Activated CD4-positive, alpha-beta T cell treated with anti-CD3 and anti-CD28 coated beads for 36 hours (primary cell): Measurements from ENCODE around the gene ARHGAP22. TPM values are rescaled to one million over a fixed set of nuclear protein-coding genes. Genes with fewer than 3 reads are reported as not detected.
A peak's percentile ranks its signal among the peaks of the same experiment; 100 is the strongest.
"Not testable (repeated sequence)": the region's sequence is repeated elsewhere in the genome, so short reads cannot be mapped to it uniquely, and the experiment has no call there.

Source experiments
- ATAC-seq: fragments of 200-7000 bp; cut with Tn5 transposase; one replicate; pipeline ENCODE4 v1.10.0; 2021; ENCODE audit warnings: mild to moderate bottlenecking, moderate library complexity
- CTCF ChIA-PET: fragments of 350-600 bp; sonication (Branson Sonifier 250); formaldehyde crosslinking; loops from one replicate; lab custom pipeline; 2021; ENCODE audit warnings: antibody characterized with exemption; lab: Charles Lee
- POLR2A ChIA-PET: fragments of 350-600 bp; sonication (Branson Sonifier 250); formaldehyde crosslinking; loops from one replicate; lab custom pipeline; 2021; ENCODE audit warnings: antibody characterized with exemption, inconsistent platforms; lab: Charles Lee
- DNase-seq: peaks from one replicate; pipeline ENCODE4 v3.0.0-alpha.2; 2020
- H3K27ac Mint-ChIP-seq: one replicate; pipeline ENCODE4 v1.8.0; 2021; ENCODE audit warnings: mixed read lengths
- H3K27me3 Mint-ChIP-seq: one replicate; pipeline ENCODE4 v1.8.0; 2021; ENCODE audit warnings: mixed read lengths
- H3K36me3 Mint-ChIP-seq: one replicate; pipeline ENCODE4 v1.8.0; 2021; ENCODE audit warnings: low read depth, mixed read lengths
- H3K4me1 Mint-ChIP-seq: one replicate; pipeline ENCODE4 v1.8.0; 2021; ENCODE audit warnings: mixed read lengths
- H3K4me3 Mint-ChIP-seq: one replicate; pipeline ENCODE4 v1.8.0; 2021; ENCODE audit warnings: mild to moderate bottlenecking, moderate library complexity, mixed read lengths
- H3K9me3 Mint-ChIP-seq: one replicate; pipeline ENCODE4 v1.8.0; 2021; ENCODE audit warnings: low read depth, mixed read lengths
- intact Hi-C, 2 experiments: fragments of 100-400 bp; cut with DNase I in 1 of 2; cut with micrococcal nuclease in 1 of 2; formaldehyde crosslinking; loops; one replicate each; pipeline versions ENCODE4 v1.14.2 to v1.15.1; 2022 to 2024; cut with DNase I, micrococcal nuclease
- total RNA-seq, 2 experiments: library from RNA; stranded (reverse); gene quantifications; one replicate each; pipeline ENCODE4 v1.2.3, GENCODE V29; 2021

ARHGAP22 gene
- total RNA-seq, 2 experiments from 2014 or later, result 0.27 to 0.47 TPM

DNA sequence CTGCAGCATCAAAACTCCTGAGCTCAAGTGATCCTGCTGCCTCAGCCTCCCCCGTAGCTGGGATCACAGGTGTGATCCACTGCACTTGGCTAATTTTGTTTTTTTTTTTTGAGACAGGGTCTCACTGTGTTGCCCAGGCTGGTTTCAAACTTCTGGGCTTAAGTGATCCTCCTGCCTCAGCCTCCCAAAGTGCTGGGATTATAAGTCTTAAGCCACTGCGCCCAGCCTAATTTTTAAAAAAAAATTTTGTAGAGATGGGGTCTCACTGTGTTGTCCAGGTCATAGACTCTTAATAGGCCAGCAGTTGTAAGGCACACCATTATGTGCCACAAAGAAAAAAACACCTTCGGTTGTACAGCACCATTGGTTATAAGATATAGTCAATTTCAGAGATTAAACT is 176.0 kb downstream of the ARHGAP22 start:
- no peak overlapping the region for H3K4me3 Mint-ChIP-seq
- no peak overlapping the region for H3K27ac Mint-ChIP-seq
- no peaks in the 10 kb centered on the region for H3K27me3 Mint-ChIP-seq
- CTCF ChIA-PET, result no interaction called here
- DNase-seq (no peak), ATAC-seq (no peak)
- H3K4me1 Mint-ChIP-seq, result no peaks in the 10 kb centered on the region
- intact Hi-C loops, result loop anchor here in 1 of 2 experiments (10.0 kb wide), 1 partner anchor 64 kb away; no protein-coding TSS in a partner anchor
- no peaks in the 10 kb centered on the region for H3K9me3 Mint-ChIP-seq
- POLR2A ChIA-PET, result no interaction called here
- H3K36me3 Mint-ChIP-seq, result peaks cover 8% of the 10 kb centered on the region

DNA sequence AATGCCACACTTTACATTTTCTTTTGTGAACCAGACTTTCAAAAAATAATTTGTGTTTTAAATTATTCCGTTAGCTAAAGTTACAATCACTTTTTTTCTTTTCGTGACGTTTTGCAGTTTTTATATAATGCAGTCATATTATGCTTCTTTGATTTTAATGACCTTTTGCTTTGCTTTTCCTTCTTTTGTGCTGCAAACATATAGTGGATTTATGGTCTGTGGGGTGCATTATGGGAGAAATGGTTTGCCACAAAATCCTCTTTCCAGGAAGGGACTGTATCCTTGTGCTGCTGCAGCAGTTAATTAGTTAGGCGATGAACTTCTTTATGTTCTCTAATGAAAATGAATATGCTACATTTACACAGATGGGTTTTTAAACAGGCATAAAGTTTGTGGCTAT is 181.0 kb downstream of the ARHGAP22 start:
- H3K36me3 Mint-ChIP-seq, result peaks cover 12% of the 10 kb centered on the region
- intact Hi-C loops, result loop anchor here in 1 of 2 experiments (10.0 kb wide), 1 partner anchor 59 kb away; no protein-coding TSS in a partner anchor
- no peak overlapping the region for H3K27ac Mint-ChIP-seq
- ATAC-seq (no peak), DNase-seq (no peak)
- no peaks in the 10 kb centered on the region for H3K9me3 Mint-ChIP-seq
- no peaks in the 10 kb centered on the region for H3K4me1 Mint-ChIP-seq
- CTCF ChIA-PET, result no interaction called here
- H3K27me3 Mint-ChIP-seq, result no peaks in the 10 kb centered on the region
- POLR2A ChIA-PET, result no interaction called here
- H3K4me3 Mint-ChIP-seq, result no peak overlapping the region

DNA sequence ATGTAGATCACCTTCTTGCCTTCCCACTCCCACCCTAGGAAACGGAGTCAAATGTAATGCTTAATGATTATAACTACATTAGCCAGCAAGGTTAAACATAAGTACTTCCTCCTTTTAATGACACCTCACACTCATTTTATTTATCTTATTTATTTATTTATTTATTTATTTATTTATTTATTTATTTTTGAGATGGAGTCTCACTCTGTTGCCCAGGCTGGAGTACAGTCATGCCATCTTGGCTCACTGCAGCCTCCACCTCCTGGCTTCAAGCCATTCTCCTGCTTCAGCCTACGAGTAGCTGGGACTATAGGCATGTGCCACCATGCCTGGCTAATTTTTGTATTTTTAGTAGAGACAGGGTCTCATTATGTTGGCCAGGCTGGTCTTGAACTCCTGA is 183.0 kb downstream of the ARHGAP22 start:
- H3K4me3 Mint-ChIP-seq, H3K27ac Mint-ChIP-seq, H3K4me1 Mint-ChIP-seq, ATAC-seq, H3K27me3 Mint-ChIP-seq, POLR2A ChIA-PET, H3K9me3 Mint-ChIP-seq, DNase-seq: not testable (repeated sequence)
- peaks cover 11% of the 10 kb centered on the region for H3K36me3 Mint-ChIP-seq
- CTCF ChIA-PET, result interaction anchor here (0.9 to 2.2 kb wide), 3 partner anchors 10 to 58 kb away, joined by 4 to 5 read pairs (median 5); no protein-coding TSS in a partner anchor
- intact Hi-C loops, result loop anchor here in 1 of 2 experiments (10.0 kb wide), 1 partner anchor 57 kb away; no protein-coding TSS in a partner anchor

DNA sequence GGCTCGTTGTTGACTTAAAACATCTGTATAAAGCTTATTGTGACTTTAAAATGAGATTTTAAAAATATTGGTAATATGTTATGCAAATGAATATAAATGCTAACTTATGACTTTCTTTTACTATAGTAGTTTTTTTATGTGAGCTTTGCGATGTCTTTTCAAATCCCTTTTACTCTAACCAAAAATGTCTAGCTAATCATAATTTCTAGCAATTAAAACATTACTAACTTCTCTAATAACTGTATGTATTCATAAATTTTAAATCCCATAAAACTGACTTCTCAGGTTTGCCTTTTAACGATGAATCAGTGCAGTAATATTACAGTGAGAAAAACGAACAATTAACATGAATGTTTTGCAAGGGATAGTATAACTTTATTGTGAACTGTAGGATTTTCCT is 185.2 kb downstream of the ARHGAP22 start:
- Mint-ChIP-seq H3K4me1 (no peaks in the 10 kb centered on the region), H3K9me3 (no peaks in the 10 kb centered on the region), H3K4me3 (no peak overlapping the region), H3K27me3 (no peaks in the 10 kb centered on the region), H3K36me3 (peaks cover 10% of the 10 kb centered on the region), H3K27ac (no peak overlapping the region)
- no peak for ATAC-seq
- intact Hi-C loops, result loop anchor here in 1 of 2 experiments (10.0 kb wide), 1 partner anchor 55 kb away; no protein-coding TSS in a partner anchor
- DNase-seq, result no peak
- CTCF ChIA-PET, result no interaction called here
- POLR2A ChIA-PET, result no interaction called here

DNA sequence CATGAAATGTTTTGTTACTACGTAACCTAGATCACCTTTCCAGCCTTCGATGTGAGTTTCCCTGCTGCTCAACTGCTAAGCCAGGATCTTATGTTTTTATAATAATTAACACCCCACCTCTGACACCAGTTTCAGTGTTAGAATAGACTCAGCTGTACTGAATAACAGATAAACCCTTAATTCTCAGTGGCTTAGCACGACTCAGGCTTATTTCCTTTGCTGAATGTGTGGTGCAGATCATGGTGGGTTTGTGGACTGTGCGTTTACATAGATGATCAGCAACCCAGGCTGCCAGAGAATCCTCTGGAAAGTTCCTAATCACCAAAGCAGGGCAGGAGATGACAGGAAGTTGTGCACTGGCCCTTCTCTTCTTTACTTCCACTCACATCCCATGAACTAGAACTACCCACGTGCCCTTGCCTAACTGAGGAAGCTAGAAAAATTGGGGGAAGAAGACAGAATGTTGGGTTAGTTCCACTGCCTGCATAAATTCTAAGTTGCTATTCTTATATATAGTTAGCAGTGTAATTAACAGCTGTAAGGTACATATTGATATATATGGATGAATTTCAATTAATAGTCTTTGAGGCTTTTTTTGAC is 186.6 kb downstream of the ARHGAP22 start:
- H3K27ac Mint-ChIP-seq, result no peak overlapping the region
- peaks cover 10% of the 10 kb centered on the region for H3K36me3 Mint-ChIP-seq
- H3K4me1 Mint-ChIP-seq, result no peaks in the 10 kb centered on the region
- H3K9me3 Mint-ChIP-seq, result no peaks in the 10 kb centered on the region
- H3K4me3 Mint-ChIP-seq, result no peak overlapping the region
- DNase-seq, result no peak
- POLR2A ChIA-PET, result no interaction called here
- intact Hi-C loops, result no loop called here
- CTCF ChIA-PET, result interaction anchor here (1.3 kb wide), 1 partner anchor 36 kb away, joined by 3 read pairs; no protein-coding TSS in a partner anchor
- H3K27me3 Mint-ChIP-seq, result no peaks in the 10 kb centered on the region
- ATAC-seq, result no peak

DNA sequence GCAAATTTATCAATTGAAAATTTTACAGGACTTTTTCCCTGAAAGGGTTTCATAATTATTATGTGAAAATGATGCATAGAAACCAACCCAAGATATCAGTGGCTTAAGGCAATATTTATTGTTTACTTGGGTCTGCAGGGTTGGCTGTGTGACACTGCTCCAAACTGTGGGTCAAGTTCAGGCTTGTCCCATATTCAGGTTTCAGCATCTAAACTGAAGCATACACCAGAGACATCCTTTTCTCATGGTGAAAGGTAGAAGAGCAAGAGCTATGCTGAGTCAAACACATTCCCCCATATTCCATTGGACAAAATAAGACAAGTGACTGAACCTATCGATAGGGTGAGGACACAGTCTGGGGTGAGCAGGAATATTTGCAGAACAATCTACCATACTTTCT is 187.5 kb downstream of the ARHGAP22 start:
- POLR2A ChIA-PET, result no interaction called here
- Mint-ChIP-seq H3K4me1 (no peaks in the 10 kb centered on the region), H3K4me3 (no peak overlapping the region), H3K9me3 (peaks cover 4% of the 10 kb centered on the region), H3K27me3 (no peaks in the 10 kb centered on the region), H3K36me3 (peaks cover 17% of the 10 kb centered on the region), H3K27ac (peak overlapping the region; percentile 25)
- intact Hi-C loops, result no loop called here
- CTCF ChIA-PET, result interaction anchor here (1.3 kb wide), 1 partner anchor 35 kb away, joined by 3 read pairs; no protein-coding TSS in a partner anchor
- no peak for DNase-seq
- no peak for ATAC-seq

DNA sequence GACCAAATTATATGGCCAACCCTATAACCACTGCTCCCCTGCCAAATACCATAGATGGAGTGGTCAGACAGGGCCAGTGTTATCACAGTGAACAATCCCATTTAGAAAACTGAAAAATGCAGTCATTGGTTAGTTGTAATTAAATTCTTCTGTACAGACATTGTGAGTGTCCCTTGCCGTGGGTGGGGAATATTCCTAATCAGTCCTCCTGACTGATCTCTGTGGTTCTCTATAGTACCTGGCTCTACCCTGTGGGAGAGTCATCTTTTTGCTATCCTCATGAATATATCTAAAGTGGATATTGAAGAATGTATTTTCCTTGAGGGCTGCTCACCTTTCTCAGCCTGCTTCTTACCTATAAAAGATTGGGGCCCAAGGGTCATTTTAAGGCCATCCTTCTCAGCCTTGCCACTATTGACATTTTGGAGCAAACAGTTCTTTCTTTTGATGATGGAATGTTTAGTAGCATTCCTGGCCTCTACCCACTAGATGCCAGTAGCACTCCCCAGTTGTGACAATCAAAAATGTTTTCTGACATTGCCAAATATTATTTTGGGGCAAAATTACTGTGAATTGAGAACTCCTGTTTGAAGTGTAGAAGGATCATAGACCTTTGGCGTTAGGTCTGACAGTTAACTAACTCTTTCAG is 188.2 kb downstream of the ARHGAP22 start:
- Mint-ChIP-seq H3K9me3 (peaks cover 8% of the 10 kb centered on the region), H3K4me1 (no peaks in the 10 kb centered on the region), H3K27me3 (no peaks in the 10 kb centered on the region), H3K4me3 (no peak overlapping the region), H3K36me3 (peaks cover 23% of the 10 kb centered on the region), H3K27ac (no peak overlapping the region)
- intact Hi-C loops, result no loop called here
- ChIA-PET POLR2A (no interaction called here), CTCF (no interaction called here)
- no peak for DNase-seq
- ATAC-seq, result no peak

DNA sequence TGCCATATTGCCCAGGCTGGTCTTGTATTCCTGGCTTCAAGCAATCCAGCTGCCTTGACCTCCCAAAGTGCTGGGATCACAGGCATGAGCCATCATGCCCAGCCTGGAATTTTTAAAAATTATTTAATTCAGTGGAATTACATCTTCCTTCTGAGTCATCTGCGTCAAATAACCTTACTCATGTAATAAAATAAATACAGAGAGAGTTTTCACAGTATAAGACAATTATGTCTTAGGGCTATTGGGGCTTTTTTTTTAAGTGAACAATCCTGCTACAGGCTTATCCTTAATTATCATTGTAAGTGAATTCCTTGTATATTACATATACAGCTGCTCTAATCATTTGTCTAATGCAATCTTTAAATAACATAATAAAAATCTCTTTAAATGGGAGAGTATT is 190.1 kb downstream of the ARHGAP22 start:
- Mint-ChIP-seq H3K36me3 (peaks cover 36% of the 10 kb centered on the region), H3K9me3 (peaks cover 8% of the 10 kb centered on the region), H3K4me1 (no peaks in the 10 kb centered on the region), H3K27ac (no peak overlapping the region), H3K27me3 (no peaks in the 10 kb centered on the region), H3K4me3 (no peak overlapping the region)
- POLR2A ChIA-PET, result interaction anchor here (0.6 kb wide), 1 partner anchor 697 kb away, joined by 3 read pairs; no protein-coding TSS in a partner anchor
- DNase-seq (no peak), ATAC-seq (no peak)
- CTCF ChIA-PET, result interaction anchor here (0.7 to 1.4 kb wide), 2 partner anchors 11 to 22 kb away, joined by 3 read pairs; no protein-coding TSS in a partner anchor
- intact Hi-C loops, result no loop called here

DNA sequence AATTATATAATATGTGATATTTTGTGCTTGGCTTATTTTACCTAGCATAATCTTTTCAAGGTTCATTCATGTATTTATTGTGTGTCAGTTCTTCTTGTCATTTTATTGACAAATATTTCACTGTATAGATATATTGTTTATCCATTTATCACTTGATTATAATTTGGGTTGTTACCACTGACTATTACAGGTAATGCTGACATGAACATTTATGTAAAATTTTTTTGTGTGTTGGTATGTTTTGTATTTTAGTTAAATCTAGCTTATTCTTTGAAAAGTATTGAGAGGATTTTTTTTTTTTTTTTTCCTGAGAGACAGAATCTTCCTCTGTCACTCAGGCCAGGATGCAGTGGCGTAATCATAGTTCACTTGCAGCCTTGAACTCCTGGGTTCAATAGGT is 190.7 kb downstream of the ARHGAP22 start:
- POLR2A ChIA-PET, result no interaction called here
- ATAC-seq (no peak), DNase-seq (no peak)
- Mint-ChIP-seq H3K4me3 (no peak overlapping the region), H3K36me3 (peaks cover 37% of the 10 kb centered on the region), H3K9me3 (peaks cover 8% of the 10 kb centered on the region), H3K27ac (no peak overlapping the region), H3K27me3 (no peaks in the 10 kb centered on the region), H3K4me1 (no peaks in the 10 kb centered on the region)
- CTCF ChIA-PET, result interaction anchor here (1.4 kb wide), 1 partner anchor 22 kb away, joined by 3 read pairs; no protein-coding TSS in a partner anchor
- intact Hi-C loops, result no loop called here

DNA sequence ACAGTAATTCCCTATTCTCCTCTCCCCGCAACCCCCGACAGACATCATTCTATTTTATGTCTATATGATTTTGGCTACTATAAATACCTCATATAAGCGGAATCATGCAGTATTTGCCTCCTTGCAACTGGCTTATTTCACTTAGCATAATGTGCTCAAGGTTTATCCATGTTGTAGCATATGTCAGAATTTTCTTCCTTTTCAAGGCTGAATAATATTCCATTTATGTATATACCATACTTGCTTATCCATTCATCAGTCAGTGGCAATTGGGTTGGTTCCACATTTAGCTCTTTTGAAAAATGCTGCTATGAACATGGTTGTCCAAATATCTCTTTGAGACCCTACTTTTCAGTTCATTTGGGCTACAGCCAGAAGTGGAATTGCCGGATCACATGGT is 191.9 kb downstream of the ARHGAP22 start:
- no peak overlapping the region for H3K4me3 Mint-ChIP-seq
- ATAC-seq (no peak), DNase-seq (no peak)
- H3K9me3 Mint-ChIP-seq, result peaks cover 8% of the 10 kb centered on the region
- H3K36me3 Mint-ChIP-seq, result peaks cover 37% of the 10 kb centered on the region
- no peaks in the 10 kb centered on the region for H3K27me3 Mint-ChIP-seq
- no peaks in the 10 kb centered on the region for H3K4me1 Mint-ChIP-seq
- intact Hi-C loops, result no loop called here
- POLR2A ChIA-PET, result no interaction called here
- no peak overlapping the region for H3K27ac Mint-ChIP-seq
- CTCF ChIA-PET, result no interaction called here

DNA sequence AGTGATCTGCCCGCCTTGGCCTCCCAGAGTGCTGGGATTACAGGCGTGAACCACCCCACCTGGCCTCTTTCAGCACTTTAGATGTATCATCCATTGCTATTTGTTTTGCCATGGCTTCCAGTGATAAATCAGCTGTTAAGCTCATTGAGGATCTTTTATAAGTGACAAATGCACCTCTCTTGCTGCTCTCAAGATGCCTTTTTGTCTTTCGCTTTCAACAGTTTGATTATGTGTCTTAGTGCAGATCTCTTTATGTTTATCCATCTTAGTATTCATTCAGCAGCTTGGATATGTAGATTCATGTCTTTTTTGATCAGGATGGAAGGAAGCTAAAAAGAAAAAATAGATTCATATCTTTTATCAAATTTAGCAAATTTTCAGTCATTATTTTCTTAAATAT is 192.8 kb downstream of the ARHGAP22 start:
- peaks cover 8% of the 10 kb centered on the region for H3K9me3 Mint-ChIP-seq
- H3K36me3 Mint-ChIP-seq, result peaks cover 37% of the 10 kb centered on the region
- no peak overlapping the region for H3K4me3 Mint-ChIP-seq
- no peak for ATAC-seq
- H3K4me1 Mint-ChIP-seq, result no peaks in the 10 kb centered on the region
- H3K27me3 Mint-ChIP-seq, result no peaks in the 10 kb centered on the region
- DNase-seq, result no peak
- ChIA-PET CTCF (interaction anchor here (1.3 kb wide), 1 partner anchor 10 kb away, joined by 4 read pairs; no protein-coding TSS in a partner anchor), POLR2A (interaction anchor here (0.7 kb wide), 1 partner anchor 13 kb away, joined by 3 read pairs; no protein-coding TSS in a partner anchor)
- no peak overlapping the region for H3K27ac Mint-ChIP-seq
- intact Hi-C loops, result no loop called here
